ENCODE measurements around the gene RAB31. TPM values are rescaled to one million over a fixed set of nuclear protein-coding genes. Genes with fewer than 3 reads are reported as not detected.

The RAB31 gene
- total RNA-seq, 1 donor from 2014 or later, result 36.8 TPM

DNA sequence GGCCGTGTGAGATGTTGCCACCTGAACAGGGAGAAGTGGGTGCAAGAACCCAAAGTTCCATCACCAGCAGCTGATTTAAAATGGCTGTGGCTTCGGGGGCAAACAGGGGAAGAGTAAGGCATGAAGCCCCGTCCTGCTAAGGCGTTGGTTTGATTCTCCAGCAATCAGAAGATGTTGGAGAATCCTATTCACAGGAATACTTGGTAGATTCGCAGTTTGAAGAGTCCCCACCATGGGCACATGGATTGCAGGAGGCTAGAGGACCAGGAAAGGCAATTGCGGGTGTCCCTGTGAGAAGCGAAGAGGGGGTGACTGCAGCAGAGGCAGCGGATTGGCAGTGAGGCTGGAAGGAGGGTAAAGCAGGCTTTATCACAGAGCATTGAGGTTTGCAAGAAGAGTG lies 131.1 kb downstream of the RAB31 start:
- Histone ChIP-seq H3K27me3 (no peaks in the 10 kb centered on the region), H3K36me3 (no peaks in the 10 kb centered on the region), H3K4me1 (peaks cover 0 to 3% of the 10 kb centered on the region in 2 donors), H3K9me3 (no peaks in the 10 kb centered on the region), H3K27ac (no peak overlapping the region), H3K4me3 (no peak overlapping the region)
- DNase-seq (ENCODE audit: low spot score in 2 of 2), result no peak
- TF ChIP-seq, protein P1, sequence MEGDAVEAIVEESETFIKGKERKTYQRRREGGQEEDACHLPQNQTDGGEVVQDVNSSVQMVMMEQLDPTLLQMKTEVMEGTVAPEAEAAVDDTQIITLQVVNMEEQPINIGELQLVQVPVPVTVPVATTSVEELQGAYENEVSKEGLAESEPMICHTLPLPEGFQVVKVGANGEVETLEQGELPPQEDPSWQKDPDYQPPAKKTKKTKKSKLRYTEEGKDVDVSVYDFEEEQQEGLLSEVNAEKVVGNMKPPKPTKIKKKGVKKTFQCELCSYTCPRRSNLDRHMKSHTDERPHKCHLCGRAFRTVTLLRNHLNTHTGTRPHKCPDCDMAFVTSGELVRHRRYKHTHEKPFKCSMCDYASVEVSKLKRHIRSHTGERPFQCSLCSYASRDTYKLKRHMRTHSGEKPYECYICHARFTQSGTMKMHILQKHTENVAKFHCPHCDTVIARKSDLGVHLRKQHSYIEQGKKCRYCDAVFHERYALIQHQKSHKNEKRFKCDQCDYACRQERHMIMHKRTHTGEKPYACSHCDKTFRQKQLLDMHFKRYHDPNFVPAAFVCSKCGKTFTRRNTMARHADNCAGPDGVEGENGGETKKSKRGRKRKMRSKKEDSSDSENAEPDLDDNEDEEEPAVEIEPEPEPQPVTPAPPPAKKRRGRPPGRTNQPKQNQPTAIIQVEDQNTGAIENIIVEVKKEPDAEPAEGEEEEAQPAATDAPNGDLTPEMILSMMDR (IDR thresholded peaks at IDR 0.05), result no peak
- intact Hi-C loops (cut with DNase I), result no loop called here

DNA sequence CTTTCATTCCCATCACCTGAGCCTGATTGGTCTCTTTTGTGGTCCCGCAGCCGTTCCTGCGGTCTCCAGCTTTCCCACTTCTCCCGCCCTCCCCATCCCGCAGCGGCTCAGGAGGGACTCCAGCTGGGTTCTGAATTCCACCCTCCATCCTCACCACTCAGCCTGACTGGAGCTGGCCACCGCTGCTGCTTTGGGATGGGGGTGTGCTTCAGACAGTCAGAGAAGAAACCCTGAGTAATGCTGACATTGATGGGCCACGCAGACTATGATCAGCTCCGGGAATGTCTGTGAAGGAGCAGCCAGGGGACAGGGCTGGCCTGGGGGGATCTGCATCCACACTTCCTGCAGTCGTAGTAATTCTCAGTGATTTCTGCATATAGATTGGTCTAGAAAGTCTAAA lies 131.8 kb downstream of the RAB31 start:
- Histone ChIP-seq H3K9me3 (no peaks in the 10 kb centered on the region), H3K27ac (no peak overlapping the region), H3K36me3 (no peaks in the 10 kb centered on the region), H3K4me3 (no peak overlapping the region), H3K27me3 (no peaks in the 10 kb centered on the region), H3K4me1 (peaks cover 0 to 3% of the 10 kb centered on the region in 2 donors)
- TF ChIP-seq, protein P1 (IDR thresholded peaks at IDR 0.05), result no peak
- DNase-seq (ENCODE audit: low spot score in 2 of 2), result no peak
- intact Hi-C loops (cut with DNase I), result no loop called here

DNA sequence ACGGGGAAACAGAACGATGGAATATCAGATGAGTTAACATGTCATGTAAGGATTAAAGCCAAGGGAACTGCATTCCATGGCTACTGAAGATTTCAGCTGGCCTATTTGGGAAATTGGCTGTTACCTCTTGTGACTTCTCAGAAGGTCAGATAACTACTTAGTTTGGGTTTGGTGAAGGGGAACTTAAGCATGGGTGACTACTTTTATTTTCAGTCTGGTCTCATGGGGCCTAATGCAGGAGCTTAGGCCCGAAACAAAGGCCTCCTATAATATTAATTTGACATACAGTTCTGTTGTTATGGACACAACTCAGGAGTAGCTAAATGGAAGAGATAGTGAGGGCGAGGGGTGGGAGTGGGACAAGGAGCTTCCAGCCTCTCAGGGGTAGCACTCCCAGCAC lies 133.7 kb downstream of the RAB31 start:
- no peaks in the 10 kb centered on the region for H3K27me3 ChIP-seq
- TF ChIP-seq, protein P1 (IDR thresholded peaks at IDR 0.05), result no peak
- no peak overlapping the region for H3K4me3 ChIP-seq
- H3K9me3 ChIP-seq, result no peaks in the 10 kb centered on the region
- H3K4me1 ChIP-seq, result peaks cover 0 to 9% of the 10 kb centered on the region in 2 donors
- no peak for DNase-seq (ENCODE audit: low spot score in 2 of 2)
- H3K36me3 ChIP-seq, result peaks cover under 1 to 6% of the 10 kb centered on the region in 2 donors
- H3K27ac ChIP-seq, result no peak overlapping the region
- intact Hi-C loops (cut with DNase I), result no loop called here

DNA sequence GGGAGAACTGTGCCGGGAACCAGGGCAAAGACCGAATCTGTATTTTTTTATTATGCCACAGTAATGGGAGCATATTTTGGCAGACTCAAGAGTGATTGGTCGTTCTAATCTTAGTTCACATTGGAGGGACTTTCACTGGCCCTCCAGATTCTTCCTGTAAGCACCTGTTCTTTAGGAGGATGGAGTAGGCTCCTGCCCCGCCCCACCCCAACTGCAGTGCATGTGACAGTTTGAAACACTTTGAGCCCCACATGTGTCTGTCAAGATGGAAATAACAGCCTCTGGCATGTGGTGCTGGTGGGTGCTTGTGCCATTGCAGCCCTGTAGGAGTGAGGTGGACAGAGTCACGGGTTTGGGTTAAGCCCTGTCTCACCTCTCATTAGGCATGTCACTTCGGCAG lies 134.3 kb downstream of the RAB31 start:
- no peaks in the 10 kb centered on the region for H3K27me3 ChIP-seq
- H3K9me3 ChIP-seq, result no peaks in the 10 kb centered on the region
- peaks cover 6 to 7% of the 10 kb centered on the region in 2 donors for H3K36me3 ChIP-seq
- no peak for DNase-seq (ENCODE audit: low spot score in 2 of 2)
- peaks cover 0 to 9% of the 10 kb centered on the region in 2 donors for H3K4me1 ChIP-seq
- no peak overlapping the region for H3K27ac ChIP-seq
- H3K4me3 ChIP-seq, result no peak overlapping the region
- intact Hi-C loops (cut with DNase I), result no loop called here
- TF ChIP-seq, protein P1 (IDR thresholded peaks at IDR 0.05), result no peak

DNA sequence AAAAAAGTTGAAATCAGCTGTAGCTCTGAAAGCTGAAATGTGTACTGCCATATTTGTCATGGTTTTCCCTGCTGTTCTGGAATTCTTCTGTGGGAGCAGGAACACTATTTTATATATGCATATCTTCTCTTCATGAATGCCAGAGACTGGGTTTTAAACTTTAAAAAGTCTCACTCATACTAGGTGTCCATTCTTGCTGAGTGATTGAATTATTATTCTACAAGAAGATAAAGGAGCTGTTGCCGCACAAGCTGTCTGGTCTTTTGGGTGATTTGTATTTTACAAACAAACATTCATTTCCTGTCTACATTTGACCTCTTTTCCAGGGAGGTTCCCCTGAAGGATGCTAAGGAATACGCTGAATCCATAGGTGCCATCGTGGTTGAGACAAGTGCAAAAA lies 137.2 kb downstream of the RAB31 start:
- intact Hi-C loops (cut with DNase I), result no loop called here
- TF ChIP-seq, protein P1 (IDR thresholded peaks at IDR 0.05), result no peak
- Histone ChIP-seq H3K4me3 (no peak overlapping the region), H3K27ac (no peak overlapping the region), H3K4me1 (peaks cover 0 to 6% of the 10 kb centered on the region in 2 donors), H3K36me3 (peaks cover 6 to 11% of the 10 kb centered on the region in 2 donors), H3K27me3 (no peaks in the 10 kb centered on the region), H3K9me3 (no peaks in the 10 kb centered on the region)
- no peak for DNase-seq (ENCODE audit: low spot score in 2 of 2)
